ENCODE results near the gene KRTAP10-6. TPM values are rescaled to one million over a fixed set of nuclear protein-coding genes. Genes with fewer than 3 reads are reported as not detected.
"Not testable (repeated sequence)": the region's sequence is repeated elsewhere in the genome, so short reads cannot be mapped to it uniquely, and the experiment has no call there.

The KRTAP10-6 gene
- polyA plus RNA-seq, 2 donors, result not detected

GRCh38 chr21:44564886-44565598 is 27.3 kb downstream of the KRTAP10-6 start:
- H3K4me1 ChIP-seq (ENCODE audit: control insufficient read depth in 2 of 2, insufficient read depth in 2 of 2, low read length in 1 of 2), result no peaks in the 10 kb centered on the region
- H3K36me3 ChIP-seq (ENCODE audit: control insufficient read depth in 2 of 2, insufficient read depth in 2 of 2, low read length in 1 of 2), result no peaks in the 10 kb centered on the region
- H3K27me3 ChIP-seq (ENCODE audit: control insufficient read depth in 1 of 2, insufficient read depth in 2 of 2, low read length in 2 of 2), result no peaks in the 10 kb centered on the region
- no peak overlapping the region for H3K27ac ChIP-seq (ENCODE audit: low read depth in 2 of 2, low read length in 1 of 2)
- 0 to 21% methylated on average over 1 of the region's 1 CpG for WGBS, 2 donors
- H3K9me3 ChIP-seq (ENCODE audit: control insufficient read depth in 2 of 2, insufficient read depth in 1 of 2, low read depth in 1 of 2, low read length in 1 of 2), result peaks cover 0 to 4% of the 10 kb centered on the region in 2 donors
- no peak overlapping the region for H3K4me3 ChIP-seq (ENCODE audit: low read depth in 1 of 2, low read length in 2 of 2)

DNA sequence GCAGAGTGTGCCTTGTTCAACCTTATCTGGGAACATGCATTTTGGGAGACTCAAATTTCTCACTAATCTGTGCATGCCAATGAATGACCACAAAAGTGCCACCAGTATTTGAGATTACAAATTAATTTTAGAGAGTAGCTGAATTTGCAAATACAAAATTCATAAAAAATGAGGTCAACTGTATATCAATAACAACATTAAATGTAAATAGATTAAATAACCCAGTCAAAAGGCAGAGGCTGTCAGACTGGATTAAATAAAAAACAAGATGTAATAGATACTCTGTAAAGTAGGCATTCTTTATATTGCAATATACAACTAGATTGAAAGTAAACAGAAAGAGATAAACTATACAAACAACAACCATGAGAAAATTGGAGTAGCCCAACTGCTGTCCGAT is 28.2 kb downstream of the KRTAP10-6 start:
- H3K36me3 ChIP-seq (ENCODE audit: control insufficient read depth in 2 of 2, insufficient read depth in 2 of 2, low read length in 1 of 2), result no peaks in the 10 kb centered on the region
- peaks cover 0 to 2% of the 10 kb centered on the region in 2 donors for H3K9me3 ChIP-seq (ENCODE audit: control insufficient read depth in 2 of 2, insufficient read depth in 1 of 2, low read depth in 1 of 2, low read length in 1 of 2)
- H3K4me3 ChIP-seq (ENCODE audit: low read depth in 1 of 2, low read length in 2 of 2), result no peak overlapping the region
- H3K4me1 ChIP-seq (ENCODE audit: control insufficient read depth in 2 of 2, insufficient read depth in 2 of 2, low read length in 1 of 2), result no peaks in the 10 kb centered on the region
- H3K27ac ChIP-seq (ENCODE audit: low read depth in 2 of 2, low read length in 1 of 2), result no peak overlapping the region
- H3K27me3 ChIP-seq (ENCODE audit: control insufficient read depth in 1 of 2, insufficient read depth in 2 of 2, low read length in 2 of 2), result no peaks in the 10 kb centered on the region
- WGBS, 2 donors, result 95 to 98% methylated on average over 1 of the region's 1 CpG

- H3K9me3 ChIP-seq (ENCODE audit: control insufficient read depth in 2 of 2, insufficient read depth in 1 of 2, low read depth in 1 of 2, low read length in 1 of 2), result peaks cover 0 to 2% of the 10 kb centered on the region in 2 donors
- H3K27me3 ChIP-seq (ENCODE audit: control insufficient read depth in 1 of 2, insufficient read depth in 2 of 2, low read length in 2 of 2), result no peaks in the 10 kb centered on the region
- no peak within 1 kb of the TSS for H3K4me3 ChIP-seq (ENCODE audit: low read depth in 1 of 2, low read length in 2 of 2)
- H3K36me3 ChIP-seq (ENCODE audit: control insufficient read depth in 2 of 2, insufficient read depth in 2 of 2, low read length in 1 of 2), result no peaks in the 10 kb centered on the region
- no peaks in the 10 kb centered on the region for H3K4me1 ChIP-seq (ENCODE audit: control insufficient read depth in 2 of 2, insufficient read depth in 2 of 2, low read length in 1 of 2)
- H3K27ac ChIP-seq (ENCODE audit: low read depth in 2 of 2, low read length in 1 of 2), result no peak within 1 kb of the TSS
- WGBS, 2 donors, result 73 to 74% methylated on average over 4 to 5 of the region's 5 CpGs
Measured at GRCh38 chr21:44558695-44559094, 33.6 kb downstream of the KRTAP10-6 start, which contains the start of gene KRTAP10-3. TSS of gene KRTAP10-3 (minus strand) at chr21:44558795. CDS start at chr21:44558715, 80 bp downstream.

GRCh38 chr21:44558329-44558675 is 34.0 kb downstream of the KRTAP10-6 start:
- H3K4me3 ChIP-seq (ENCODE audit: low read depth in 1 of 2, low read length in 2 of 2); H3K27ac ChIP-seq (ENCODE audit: low read depth in 2 of 2, low read length in 1 of 2); H3K27me3 ChIP-seq (ENCODE audit: control insufficient read depth in 1 of 2, insufficient read depth in 2 of 2, low read length in 2 of 2); H3K36me3 ChIP-seq (ENCODE audit: control insufficient read depth in 2 of 2, insufficient read depth in 2 of 2, low read length in 1 of 2); H3K9me3 ChIP-seq (ENCODE audit: control insufficient read depth in 2 of 2, insufficient read depth in 1 of 2, low read depth in 1 of 2, low read length in 1 of 2); H3K4me1 ChIP-seq (ENCODE audit: control insufficient read depth in 2 of 2, insufficient read depth in 2 of 2, low read length in 1 of 2): not testable (repeated sequence)
- WGBS, 2 donors, result 70 to 78% methylated on average over 9 to 10 of the region's 10 CpGs

GRCh38 chr21:44557491-44558328 is 34.6 kb downstream of the KRTAP10-6 start:
- H3K9me3 ChIP-seq (ENCODE audit: control insufficient read depth in 2 of 2, insufficient read depth in 1 of 2, low read depth in 1 of 2, low read length in 1 of 2), result peaks cover 0 to 2% of the 10 kb centered on the region in 2 donors
- no peaks in the 10 kb centered on the region for H3K36me3 ChIP-seq (ENCODE audit: control insufficient read depth in 2 of 2, insufficient read depth in 2 of 2, low read length in 1 of 2)
- 49 to 63% methylated on average over 30 of the region's 30 CpGs for WGBS, 2 donors
- H3K4me1 ChIP-seq (ENCODE audit: control insufficient read depth in 2 of 2, insufficient read depth in 2 of 2, low read length in 1 of 2), result no peaks in the 10 kb centered on the region
- H3K27me3 ChIP-seq (ENCODE audit: control insufficient read depth in 1 of 2, insufficient read depth in 2 of 2, low read length in 2 of 2), result no peaks in the 10 kb centered on the region
- H3K4me3 ChIP-seq (ENCODE audit: low read depth in 1 of 2, low read length in 2 of 2), result no peak overlapping the region
- no peak overlapping the region for H3K27ac ChIP-seq (ENCODE audit: low read depth in 2 of 2, low read length in 1 of 2)

DNA sequence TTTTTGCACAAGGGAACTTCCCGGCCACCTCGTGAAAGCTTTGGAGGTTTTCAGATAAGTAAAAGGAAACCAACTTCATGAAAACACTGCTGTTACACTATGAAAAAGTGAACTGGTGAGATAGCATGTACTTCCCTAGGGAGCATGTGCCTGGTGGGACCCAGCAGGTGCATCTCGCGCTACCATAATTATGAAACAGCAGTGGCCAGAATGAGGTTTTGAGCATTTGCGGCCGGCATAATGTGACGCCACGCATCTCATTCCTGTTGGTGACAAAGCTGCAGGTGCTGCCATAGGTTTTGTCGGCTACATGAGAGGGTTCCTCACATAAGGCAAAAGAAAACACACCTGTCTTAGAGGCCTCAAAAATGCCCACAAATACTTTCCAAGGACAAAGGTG is 35.4 kb downstream of the KRTAP10-6 start:
- WGBS, 2 donors, result 72 to 81% methylated on average over 9 of the region's 9 CpGs
- Histone ChIP-seq H3K27ac (ENCODE audit: low read depth in 2 of 2, low read length in 1 of 2) (no peak overlapping the region), H3K27me3 (ENCODE audit: control insufficient read depth in 1 of 2, insufficient read depth in 2 of 2, low read length in 2 of 2) (no peaks in the 10 kb centered on the region), H3K4me1 (ENCODE audit: control insufficient read depth in 2 of 2, insufficient read depth in 2 of 2, low read length in 1 of 2) (no peaks in the 10 kb centered on the region), H3K4me3 (ENCODE audit: low read depth in 1 of 2, low read length in 2 of 2) (no peak overlapping the region), H3K36me3 (ENCODE audit: control insufficient read depth in 2 of 2, insufficient read depth in 2 of 2, low read length in 1 of 2) (no peaks in the 10 kb centered on the region), H3K9me3 (ENCODE audit: control insufficient read depth in 2 of 2, insufficient read depth in 1 of 2, low read depth in 1 of 2, low read length in 1 of 2) (peaks cover 0 to 2% of the 10 kb centered on the region in 2 donors)

DNA sequence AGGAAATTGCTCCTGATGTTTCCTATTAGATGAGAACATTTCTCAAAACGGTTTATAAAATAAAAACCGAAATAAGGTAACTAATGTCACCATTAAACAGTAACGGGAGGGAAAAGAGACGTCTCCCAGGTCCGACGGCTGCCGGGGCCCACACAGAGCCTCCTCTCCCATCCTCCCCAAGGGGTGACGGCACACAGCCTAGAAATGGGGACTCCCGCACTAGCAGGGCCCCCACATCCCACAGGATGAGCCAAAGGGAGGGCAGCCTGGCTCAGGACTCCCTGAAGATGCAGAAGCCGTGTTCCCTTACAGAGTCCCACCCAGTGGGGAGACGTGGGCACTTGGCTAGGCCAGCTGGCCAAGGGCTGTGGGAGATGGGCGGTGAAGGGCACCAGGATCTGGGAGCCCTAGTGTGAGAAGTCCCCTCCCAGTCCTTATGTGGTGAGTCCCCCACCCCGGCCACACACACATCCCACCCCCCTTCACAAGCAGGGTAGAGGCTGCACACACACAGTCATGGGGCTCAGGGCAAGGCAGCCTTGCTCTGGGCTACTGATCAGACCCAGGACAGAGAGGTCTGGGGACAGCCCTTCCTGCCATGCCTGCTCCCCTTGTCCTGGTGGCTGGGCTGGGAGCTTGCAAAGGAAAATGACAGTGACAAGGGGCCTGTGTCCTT is 37.0 kb downstream of the KRTAP10-6 start:
- Histone ChIP-seq H3K27me3 (ENCODE audit: control insufficient read depth in 1 of 2, insufficient read depth in 2 of 2, low read length in 2 of 2) (no peaks in the 10 kb centered on the region), H3K27ac (ENCODE audit: low read depth in 2 of 2, low read length in 1 of 2) (no peak overlapping the region), H3K4me1 (ENCODE audit: control insufficient read depth in 2 of 2, insufficient read depth in 2 of 2, low read length in 1 of 2) (peaks cover 0 to 4% of the 10 kb centered on the region in 2 donors), H3K9me3 (ENCODE audit: control insufficient read depth in 2 of 2, insufficient read depth in 1 of 2, low read depth in 1 of 2, low read length in 1 of 2) (peaks cover 0 to 2% of the 10 kb centered on the region in 2 donors), H3K36me3 (ENCODE audit: control insufficient read depth in 2 of 2, insufficient read depth in 2 of 2, low read length in 1 of 2) (no peaks in the 10 kb centered on the region), H3K4me3 (ENCODE audit: low read depth in 1 of 2, low read length in 2 of 2) (no peak overlapping the region)
- 79 to 86% methylated on average over 13 of the region's 13 CpGs for WGBS, 2 donors

DNA sequence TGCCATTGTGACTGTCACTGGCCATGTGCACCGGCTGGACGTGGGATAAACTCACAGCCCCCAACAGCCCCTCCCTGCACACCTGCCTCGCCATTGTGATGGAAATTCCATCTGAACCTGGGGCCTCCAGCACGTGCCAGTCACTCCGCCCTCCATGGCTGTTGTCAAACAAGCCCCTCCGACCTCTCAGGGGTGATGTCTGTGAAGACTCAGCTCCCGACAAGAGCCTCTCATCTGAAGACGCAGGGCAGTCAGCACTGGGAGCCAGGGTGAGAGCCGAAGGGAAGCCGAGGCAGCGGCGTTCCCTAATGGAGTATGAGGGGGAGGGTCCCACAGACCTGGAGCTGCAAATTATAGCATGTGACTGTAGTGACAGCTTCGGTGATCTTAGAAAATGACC is 39.6 kb downstream of the KRTAP10-6 start:
- Histone ChIP-seq H3K9me3 (ENCODE audit: control insufficient read depth in 2 of 2, insufficient read depth in 1 of 2, low read depth in 1 of 2, low read length in 1 of 2) (no peaks in the 10 kb centered on the region), H3K27me3 (ENCODE audit: control insufficient read depth in 1 of 2, insufficient read depth in 2 of 2, low read length in 2 of 2) (no peaks in the 10 kb centered on the region), H3K36me3 (ENCODE audit: control insufficient read depth in 2 of 2, insufficient read depth in 2 of 2, low read length in 1 of 2) (no peaks in the 10 kb centered on the region), H3K4me3 (ENCODE audit: low read depth in 1 of 2, low read length in 2 of 2) (no peak overlapping the region), H3K4me1 (ENCODE audit: control insufficient read depth in 2 of 2, insufficient read depth in 2 of 2, low read length in 1 of 2) (peaks cover 4 to 7% of the 10 kb centered on the region in 2 donors), H3K27ac (ENCODE audit: low read depth in 2 of 2, low read length in 1 of 2) (no peak overlapping the region)
- WGBS, 2 donors, result 81 to 82% methylated on average over 13 of the region's 13 CpGs

DNA sequence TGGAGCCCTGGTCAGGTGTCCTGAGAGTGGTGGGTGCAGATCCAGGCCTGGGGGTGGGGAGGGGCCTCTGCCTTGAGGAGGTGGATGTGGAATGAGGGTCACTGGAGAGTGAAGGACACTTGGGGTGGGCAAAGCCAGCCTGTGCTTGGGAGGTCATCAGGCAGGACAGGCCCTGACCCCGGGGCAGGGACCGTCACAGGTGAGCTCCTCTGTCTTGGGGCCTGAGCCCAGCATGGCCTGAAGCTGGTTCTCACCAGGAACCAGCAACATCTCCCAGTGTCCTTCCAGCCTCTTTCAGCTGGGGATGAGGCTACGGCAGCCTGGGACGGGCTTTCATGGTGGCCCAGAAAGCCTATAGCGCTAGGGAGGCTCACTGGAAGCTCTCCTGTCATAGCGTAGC is 40.2 kb downstream of the KRTAP10-6 start:
- Histone ChIP-seq H3K27me3 (ENCODE audit: control insufficient read depth in 1 of 2, insufficient read depth in 2 of 2, low read length in 2 of 2) (no peaks in the 10 kb centered on the region), H3K36me3 (ENCODE audit: control insufficient read depth in 2 of 2, insufficient read depth in 2 of 2, low read length in 1 of 2) (no peaks in the 10 kb centered on the region), H3K27ac (ENCODE audit: low read depth in 2 of 2, low read length in 1 of 2) (no peak overlapping the region), H3K9me3 (ENCODE audit: control insufficient read depth in 2 of 2, insufficient read depth in 1 of 2, low read depth in 1 of 2, low read length in 1 of 2) (no peaks in the 10 kb centered on the region), H3K4me3 (ENCODE audit: low read depth in 1 of 2, low read length in 2 of 2) (no peak overlapping the region), H3K4me1 (ENCODE audit: control insufficient read depth in 2 of 2, insufficient read depth in 2 of 2, low read length in 1 of 2) (peaks cover 4 to 7% of the 10 kb centered on the region in 2 donors)
- WGBS, 2 donors, result 87 to 95% methylated on average over 6 of the region's 6 CpGs

Data from esophagus (tissue), 2 donors.